ENCODE data around the gene OR5M11.

The OR5M11 gene

GRCh38 chr11:56513280-56513679 lies 29.8 kb downstream of the OR5M11 start:
- Histone ChIP-seq H3K4me3 (ENCODE audit: low read depth in 1 of 5, low read length in 5 of 5) (no peak overlapping the region), H3K9me3 (ENCODE audit: control insufficient read depth in 5 of 5, low read length in 5 of 5) (no peaks in the 10 kb centered on the region), H3K27me3 (ENCODE audit: control insufficient read depth in 5 of 5, insufficient read depth in 4 of 5, low read length in 5 of 5) (no peaks in the 10 kb centered on the region), H3K36me3 (ENCODE audit: control insufficient read depth in 5 of 5, insufficient read depth in 5 of 5, low read length in 5 of 5) (no peaks in the 10 kb centered on the region), H3K4me1 (ENCODE audit: control insufficient read depth in 5 of 5, insufficient read depth in 5 of 5, low read length in 5 of 5) (no peaks in the 10 kb centered on the region), H3K27ac (ENCODE audit: low read depth, low read length) (no peak overlapping the region), H3K9ac (ENCODE audit: low read length in 5 of 5) (no peak overlapping the region)

- Histone ChIP-seq H3K4me1 (ENCODE audit: control insufficient read depth in 5 of 5, insufficient read depth in 5 of 5, low read length in 5 of 5) (no peaks in the 10 kb centered on the region), H3K36me3 (ENCODE audit: control insufficient read depth in 5 of 5, insufficient read depth in 5 of 5, low read length in 5 of 5) (no peaks in the 10 kb centered on the region), H3K9me3 (ENCODE audit: control insufficient read depth in 5 of 5, low read length in 5 of 5) (no peaks in the 10 kb centered on the region), H3K4me3 (ENCODE audit: low read depth in 1 of 5, low read length in 5 of 5) (no peak overlapping the region), H3K27me3 (ENCODE audit: control insufficient read depth in 5 of 5, insufficient read depth in 4 of 5, low read length in 5 of 5) (no peaks in the 10 kb centered on the region), H3K9ac (ENCODE audit: low read length in 5 of 5) (no peak overlapping the region), H3K27ac (ENCODE audit: low read depth, low read length) (no peak overlapping the region)
Measured at GRCh38 chr11:56509439-56509838, 33.6 kb downstream of the OR5M11 start.

GRCh38 chr11:56497010-56497409 lies 46.0 kb downstream of the OR5M11 start:
- no peaks in the 10 kb centered on the region for H3K36me3 ChIP-seq (ENCODE audit: control insufficient read depth in 5 of 5, insufficient read depth in 5 of 5, low read length in 5 of 5)
- H3K4me1 ChIP-seq (ENCODE audit: control insufficient read depth in 5 of 5, insufficient read depth in 5 of 5, low read length in 5 of 5) = no peaks in the 10 kb centered on the region
- H3K4me3 ChIP-seq (ENCODE audit: low read depth in 1 of 5, low read length in 5 of 5) = no peak overlapping the region
- no peak overlapping the region for H3K9ac ChIP-seq (ENCODE audit: low read length in 5 of 5)
- no peaks in the 10 kb centered on the region for H3K9me3 ChIP-seq (ENCODE audit: control insufficient read depth in 5 of 5, low read length in 5 of 5)
- no peak overlapping the region for H3K27ac ChIP-seq (ENCODE audit: low read depth, low read length)
- H3K27me3 ChIP-seq (ENCODE audit: control insufficient read depth in 5 of 5, insufficient read depth in 4 of 5, low read length in 5 of 5) = no peaks in the 10 kb centered on the region

GRCh38 chr11:56495117-56495516 lies 47.9 kb downstream of the OR5M11 start:
- H3K9ac ChIP-seq (ENCODE audit: low read length in 5 of 5) = no peak overlapping the region
- no peaks in the 10 kb centered on the region for H3K9me3 ChIP-seq (ENCODE audit: control insufficient read depth in 5 of 5, low read length in 5 of 5)
- no peaks in the 10 kb centered on the region for H3K36me3 ChIP-seq (ENCODE audit: control insufficient read depth in 5 of 5, insufficient read depth in 5 of 5, low read length in 5 of 5)
- H3K4me3 ChIP-seq (ENCODE audit: low read depth in 1 of 5, low read length in 5 of 5) = no peak overlapping the region
- no peaks in the 10 kb centered on the region for H3K27me3 ChIP-seq (ENCODE audit: control insufficient read depth in 5 of 5, insufficient read depth in 4 of 5, low read length in 5 of 5)
- H3K27ac ChIP-seq (ENCODE audit: low read depth, low read length) = no peak overlapping the region
- H3K4me1 ChIP-seq (ENCODE audit: control insufficient read depth in 5 of 5, insufficient read depth in 5 of 5, low read length in 5 of 5) = no peaks in the 10 kb centered on the region
